Lower leg skin (tissue), 3 donors: ENCODE data around the gene ELMO3.

ENCODE experiments used
- CTCF ChIP-seq, 3 donors: fragments of 450-650 bp; IDR thresholded peaks; one replicate each; pipeline ENCODE4 v1.5.1; 2016; ENCODE audit warnings: antibody characterized with exemption in 3 of 3, mild to moderate bottlenecking in 3 of 3, moderate library complexity in 2 of 3
- POLR2A ChIP-seq, 2 donors: fragments of 450-650 bp; IDR thresholded peaks; one replicate each; pipeline ENCODE4 v1.6.1; 2016 to 2017; ENCODE audit warnings: antibody characterized with exemption in 2 of 2, mild to moderate bottlenecking in 1 of 2, moderate library complexity in 1 of 2

- no peak for TF ChIP-seq CTCF (IDR thresholded peaks at IDR 0.05)
- no peak for TF ChIP-seq POLR2A (IDR thresholded peaks at IDR 0.05)
Observed at GRCh38 chr16:67235816-67236562, 37.1 kb downstream of the ELMO3 start.
